Activated T-cell treated with anti-CD3 and anti-CD28 coated beads for 1 hour (primary cell): Measurements from ENCODE around the gene HS2ST1.
"Not testable (repeated sequence)": the region's sequence is repeated elsewhere in the genome, so short reads cannot be mapped to it uniquely, and the experiment has no call there.

ENCODE experiments used
- DNase-seq: peaks from one replicate; pipeline ENCODE4 v3.0.0-alpha.2; 2020; ENCODE audit warnings: low read depth

HS2ST1 gene

GRCh38 chr1:86914601-86914997, at the start of gene HS2ST1:
Gene HS2ST1 (plus strand): TSS chr1:86914635.
- no peak for DNase-seq

- no peak for DNase-seq
Measured at GRCh38 chr1:86865973-86866637, 48.3 kb upstream of the HS2ST1 start.

GRCh38 chr1:86866665-86867064, 47.8 kb upstream of the HS2ST1 start:
- DNase-seq, result no peak

- not testable (repeated sequence) for DNase-seq
Measured at GRCh38 chr1:86867278-86867677, 47.2 kb upstream of the HS2ST1 start.

GRCh38 chr1:86868477-86868876, 46.0 kb upstream of the HS2ST1 start:
- no peak for DNase-seq

- no peak for DNase-seq
Measured at GRCh38 chr1:86871001-86871400, 43.4 kb upstream of the HS2ST1 start.

- DNase-seq, result no peak
Measured at GRCh38 chr1:86872086-86872485, 42.3 kb upstream of the HS2ST1 start.

GRCh38 chr1:86875722-86876121, 38.7 kb upstream of the HS2ST1 start:
- DNase-seq, result no peak

- DNase-seq, result no peak
Measured at GRCh38 chr1:86887479-86888162, 26.8 kb upstream of the HS2ST1 start.

- DNase-seq, result no peak
Measured at GRCh38 chr1:86888327-86888726, 26.1 kb upstream of the HS2ST1 start.

- not testable (repeated sequence) for DNase-seq
Measured at GRCh38 chr1:86899401-86899800, 15.0 kb upstream of the HS2ST1 start.

- no peak for DNase-seq
Measured at GRCh38 chr1:86905875-86906274, 8.6 kb upstream of the HS2ST1 start.

- no peak for DNase-seq
Measured at GRCh38 chr1:86906419-86906818, 8.0 kb upstream of the HS2ST1 start.

- DNase-seq, result no peak
Measured at GRCh38 chr1:86912281-86912900, 2.0 kb upstream of the HS2ST1 start.

GRCh38 chr1:86913399-86913895, 988 bp upstream of the HS2ST1 start:
- peak; percentile 17 for DNase-seq

GRCh38 chr1:86913896-86914600, 387 bp upstream of the HS2ST1 start, which contains the start of gene SELENOF:
Gene SELENOF (minus strand): TSS chr1:86914126. CDS start chr1:86914111, 15 bp downstream.
- peak; percentile 99 for DNase-seq

- DNase-seq, result peak; percentile 27
Measured at GRCh38 chr1:86914998-86915736, 732 bp downstream of the HS2ST1 start.

- peak; percentile 15 for DNase-seq
Measured at GRCh38 chr1:86915737-86916235, 1.4 kb downstream of the HS2ST1 start.

- DNase-seq, result no peak
Measured at GRCh38 chr1:86916752-86917151, 2.3 kb downstream of the HS2ST1 start.

GRCh38 chr1:86922445-86922844, 8.0 kb downstream of the HS2ST1 start:
- no peak for DNase-seq

GRCh38 chr1:86924324-86924960, 10.0 kb downstream of the HS2ST1 start:
- no peak for DNase-seq
